H9 (cell line): ENCODE data around the gene PGM1. TPM values are rescaled to one million over a fixed set of nuclear protein-coding genes. Genes with fewer than 3 reads are reported as not detected.

Experiments used
- DNase-seq: peaks from one replicate; pipeline ENCODE4 v3.0.0-alpha.2; 2017
- H2AFZ ChIP-seq: one replicate; pipeline ENCODE4 v1.6.1; 2013; ENCODE audit warnings: mild to moderate bottlenecking, low read length, control low read depth, moderate library complexity
- H2AK5ac ChIP-seq: 2 replicates; pipeline ENCODE4 v1.6.1; 2013; ENCODE audit warnings: low read length, control low read depth, mixed read lengths; ENCODE audit not compliant: insufficient read length
- H2BK120ac ChIP-seq: one replicate; pipeline ENCODE4 v1.6.1; 2013; ENCODE audit warnings: low read depth, mild to moderate bottlenecking, low read length, control low read depth, inconsistent platforms; ENCODE audit not compliant: poor library complexity, severe bottlenecking
- H2BK12ac ChIP-seq: 2 replicates; pipeline ENCODE4 v1.6.1; 2013; ENCODE audit warnings: low read length, control low read depth, mixed read lengths, low read depth; ENCODE audit not compliant: insufficient read length
- H2BK15ac ChIP-seq: 2 replicates; pipeline ENCODE4 v1.6.1; 2013; ENCODE audit warnings: low read depth, low read length, control low read depth
- H2BK20ac ChIP-seq: one replicate; pipeline ENCODE4 v1.6.1; 2013; ENCODE audit warnings: low read depth, mild to moderate bottlenecking, low read length, control low read depth, inconsistent platforms; ENCODE audit not compliant: poor library complexity, severe bottlenecking
- H2BK5ac ChIP-seq: 2 replicates; pipeline ENCODE4 v1.6.1; 2013; ENCODE audit warnings: low read length, control low read depth, mixed read lengths; ENCODE audit not compliant: insufficient read length
- H3K14ac ChIP-seq: 2 replicates; pipeline ENCODE4 v1.6.1; 2013; ENCODE audit warnings: low read length, control low read depth; ENCODE audit not compliant: insufficient read depth
- H3K18ac ChIP-seq: 2 replicates; pipeline ENCODE4 v1.6.1; 2013; ENCODE audit warnings: low read depth, mild to moderate bottlenecking, mixed read lengths, low read length, control low read depth; ENCODE audit not compliant: insufficient read length
- H3K23ac ChIP-seq: 2 replicates; pipeline ENCODE4 v1.6.1; 2013; ENCODE audit warnings: low read length, control low read depth, mixed read lengths, low read depth; ENCODE audit not compliant: insufficient read length
- H3K23me2 ChIP-seq: 2 replicates; pipeline ENCODE4 v1.6.1; 2013; ENCODE audit warnings: low read depth, mild to moderate bottlenecking, mixed read lengths, low read length, control low read depth; ENCODE audit not compliant: insufficient read length, poor library complexity, severe bottlenecking
- H3K27ac ChIP-seq: 2 replicates; pipeline ENCODE4 v1.5.1; 2013; ENCODE audit warnings: low read length, control low read depth, mixed read lengths, low read depth; ENCODE audit not compliant: insufficient read length
- H3K27me3 ChIP-seq: 2 replicates; pipeline ENCODE4 v1.6.1; 2013; ENCODE audit warnings: low read length, control low read depth, inconsistent platforms; ENCODE audit not compliant: insufficient read depth
- H3K4ac ChIP-seq: 2 replicates; pipeline ENCODE4 v1.6.1; 2013; ENCODE audit warnings: low read depth, mild to moderate bottlenecking, control low read depth, inconsistent platforms, low read length, moderate library complexity
- H3K4me1 ChIP-seq: 2 replicates; pipeline ENCODE4 v1.6.1; 2013; ENCODE audit warnings: low read length, control low read depth, inconsistent platforms; ENCODE audit not compliant: insufficient read depth
- H3K4me2 ChIP-seq: 2 replicates; pipeline ENCODE4 v1.6.1; 2013; ENCODE audit warnings: low read length, control low read depth, mixed read lengths; ENCODE audit not compliant: insufficient read length, insufficient read depth
- H3K56ac ChIP-seq: 2 replicates; pipeline ENCODE4 v1.6.1; 2013; ENCODE audit warnings: low read depth, mild to moderate bottlenecking, mixed read lengths, low read length, control low read depth; ENCODE audit not compliant: insufficient read length
- H3K79me1 ChIP-seq: 2 replicates; pipeline ENCODE4 v1.6.1; 2013; ENCODE audit warnings: low read depth, mild to moderate bottlenecking, moderate library complexity, low read length, control low read depth, inconsistent platforms; ENCODE audit not compliant: insufficient read depth, poor library complexity, severe bottlenecking
- H3K79me2 ChIP-seq: 2 replicates; pipeline ENCODE4 v1.6.1; 2013; ENCODE audit warnings: low read length, control low read depth, inconsistent platforms; ENCODE audit not compliant: insufficient read depth
- H3K9ac ChIP-seq: 2 replicates; pipeline ENCODE4 v1.6.1; 2013; ENCODE audit warnings: low read length, control low read depth, mixed read lengths; ENCODE audit not compliant: insufficient read length; ENCODE audit errors: extremely low read depth
- H3K9me3 ChIP-seq: one replicate; pipeline ENCODE4 v1.6.1; 2013; ENCODE audit warnings: low read depth, low read length, inconsistent platforms; ENCODE audit not compliant: control insufficient read depth
- H3T11ph ChIP-seq: one replicate; pipeline ENCODE4 v1.6.1; 2013; ENCODE audit warnings: mild to moderate bottlenecking, low read length, control low read depth, inconsistent platforms
- H4K20me1 ChIP-seq: one replicate; pipeline ENCODE4 v1.6.1; 2013; ENCODE audit not compliant: control insufficient read depth, insufficient read length, insufficient read depth
- H4K5ac ChIP-seq: 2 replicates; pipeline ENCODE4 v1.6.1; 2013; ENCODE audit warnings: low read depth, mild to moderate bottlenecking, mixed read lengths, low read length, control low read depth; ENCODE audit not compliant: insufficient read length
- H4K8ac ChIP-seq: replicated peaks from 2 replicates; pipeline ENCODE4 v1.6.1; 2013; ENCODE audit warnings: low read length, control low read depth, mixed read lengths, low read depth; ENCODE audit not compliant: insufficient read length
- H4K91ac ChIP-seq: 2 replicates; pipeline ENCODE4 v1.6.1; 2013; ENCODE audit warnings: low read depth, mild to moderate bottlenecking, moderate library complexity, mixed read lengths, low read length, control low read depth; ENCODE audit not compliant: insufficient read length
- H3K27ac Mint-ChIP-seq, 3 experiments: 2 replicates in 2 of 3; 3 replicates in 1 of 3; pipeline ENCODE4 v1.8.0; 2020 to 2021; ENCODE audit warnings: mixed read lengths in 3 of 3, mild to moderate bottlenecking in 1 of 3, moderate library complexity in 1 of 3
- H3K27me3 Mint-ChIP-seq: 2 replicates; pipeline ENCODE4 v1.8.0; 2021; ENCODE audit warnings: low read depth, mild to moderate bottlenecking, moderate library complexity, mixed read lengths
- H3K36me3 Mint-ChIP-seq, 3 experiments: 2 replicates in 2 of 3; 3 replicates in 1 of 3; pipeline ENCODE4 v1.8.0; 2020 to 2021; ENCODE audit warnings: low read depth in 3 of 3, mixed read lengths in 3 of 3; ENCODE audit not compliant: insufficient read depth in 1 of 3
- H3K4me1 Mint-ChIP-seq, 2 experiments: 2 replicates each; pipeline ENCODE4 v1.8.0; 2020; ENCODE audit warnings: mixed read lengths in 2 of 2
- H3K4me3 Mint-ChIP-seq, 2 experiments: 2 replicates in 1 of 2; 3 replicates in 1 of 2; pipeline ENCODE4 v1.8.0; 2020 to 2021; ENCODE audit warnings: mild to moderate bottlenecking in 2 of 2, mixed read lengths in 2 of 2, moderate library complexity in 1 of 2
- H3K9me3 Mint-ChIP-seq, 2 experiments: 2 replicates in 1 of 2; 3 replicates in 1 of 2; pipeline ENCODE4 v1.8.0; 2020; ENCODE audit warnings: mild to moderate bottlenecking in 2 of 2, mixed read lengths in 2 of 2, moderate library complexity in 1 of 2
- CTCF ChIP-seq: fragments of 200-600 bp; sonication (generic); conservative IDR thresholded peaks from 3 replicates; pipeline ENCODE4 v1.8.0; 2021; ENCODE audit warnings: antibody characterized with exemption, mild to moderate bottlenecking
- total RNA-seq: library from RNA; stranded (reverse); gene quantifications from 2 replicates; pipeline ENCODE4 v1.2.1, GENCODE V29; 2021

Gene PGM1
- total RNA-seq, 1 experiment from 2014 or later: 56.4 TPM

- no peaks in the 10 kb centered on the region for H3K36me3 Mint-ChIP-seq
- Histone ChIP-seq H2BK120ac (no peak overlapping the region), H3K4ac (no peak overlapping the region), H3K27ac (no peak overlapping the region), H3K27me3 (no peaks in the 10 kb centered on the region; the same call in 1 of the 2 replicates), H3K23ac (no peak overlapping the region), H2AK5ac (no peak overlapping the region), H4K91ac (no peak overlapping the region), H2BK20ac (no peak overlapping the region), H3K4me2 (no peak overlapping the region), H2BK12ac (no peak overlapping the region), H4K8ac (no peak overlapping the region), H3K56ac (no peak overlapping the region), H4K20me1 (no peaks in the 10 kb centered on the region), H2BK15ac (no peak overlapping the region), H2BK5ac (no peak overlapping the region), H3K23me2 (no peaks in the 10 kb centered on the region), H3K79me1 (no peaks in the 10 kb centered on the region), H3T11ph (no peak overlapping the region), H3K18ac (no peak overlapping the region), H3K9ac (no peak overlapping the region), H4K5ac (no peak overlapping the region), H3K4me1 (peaks cover 10% of the 10 kb centered on the region), H2AFZ (no peak overlapping the region), H3K9me3 (no peaks in the 10 kb centered on the region), H3K14ac (no peak overlapping the region), H3K79me2 (no peaks in the 10 kb centered on the region)
- no peak overlapping the region for H3K4me3 Mint-ChIP-seq
- no peaks in the 10 kb centered on the region for H3K9me3 Mint-ChIP-seq
- TF ChIP-seq CTCF: no peak
- peaks cover 30 to 35% of the 10 kb centered on the region in 2 experiments for H3K4me1 Mint-ChIP-seq
- 0 out of 7 replicates have a peak overlapping the region, but pooled peaks of 1 of the 3 experiments have one; percentile 14 for H3K27ac Mint-ChIP-seq
- peaks cover 3% of the 10 kb centered on the region; the same call in 1 of the 2 replicates for H3K27me3 Mint-ChIP-seq
- DNase-seq: no peak
These were observed 19.8 kb downstream of the PGM1 start for GRCh38 chr1:63612971-63613370.
